HUES64 (cell line): ENCODE measurements around the gene HOTAIR.

Experiments used
- H3K27ac ChIP-seq: 2 replicates; pipeline ENCODE4 v1.7.0; 2013; ENCODE audit warnings: low read depth, low read length, inconsistent platforms
- H3K27me3 ChIP-seq: 2 replicates; pipeline ENCODE4 v1.6.1; 2013; ENCODE audit warnings: mild to moderate bottlenecking, low read length; ENCODE audit not compliant: insufficient read depth
- H3K36me3 ChIP-seq: 2 replicates; pipeline ENCODE4 v1.6.1; 2013; ENCODE audit warnings: mild to moderate bottlenecking, low read length; ENCODE audit not compliant: insufficient read depth
- H3K4me1 ChIP-seq: 2 replicates; pipeline ENCODE4 v1.6.1; 2013; ENCODE audit warnings: mild to moderate bottlenecking, low read length, moderate library complexity; ENCODE audit not compliant: insufficient read depth
- H3K4me3 ChIP-seq: 2 replicates; pipeline ENCODE4 v1.5.1; 2013; ENCODE audit warnings: mild to moderate bottlenecking, low read length, moderate library complexity
- H3K9ac ChIP-seq: 2 replicates; pipeline ENCODE4 v1.6.1; 2013; ENCODE audit warnings: mild to moderate bottlenecking, low read depth, low read length
- H3K9me3 ChIP-seq: 2 replicates; pipeline ENCODE4 v1.6.1; 2013; ENCODE audit warnings: low read depth, low read length; ENCODE audit not compliant: insufficient read depth
- WGBS: fragments of 150-250, 120-280 bp; methylation state at CpG from one replicate; pipeline ENCODE4 v1.1.7; 2013; ENCODE audit warnings: missing lambda C conversion rate; 5-methylcytosine and 5-hydroxymethylcytosine counted together

HOTAIR gene

DNA sequence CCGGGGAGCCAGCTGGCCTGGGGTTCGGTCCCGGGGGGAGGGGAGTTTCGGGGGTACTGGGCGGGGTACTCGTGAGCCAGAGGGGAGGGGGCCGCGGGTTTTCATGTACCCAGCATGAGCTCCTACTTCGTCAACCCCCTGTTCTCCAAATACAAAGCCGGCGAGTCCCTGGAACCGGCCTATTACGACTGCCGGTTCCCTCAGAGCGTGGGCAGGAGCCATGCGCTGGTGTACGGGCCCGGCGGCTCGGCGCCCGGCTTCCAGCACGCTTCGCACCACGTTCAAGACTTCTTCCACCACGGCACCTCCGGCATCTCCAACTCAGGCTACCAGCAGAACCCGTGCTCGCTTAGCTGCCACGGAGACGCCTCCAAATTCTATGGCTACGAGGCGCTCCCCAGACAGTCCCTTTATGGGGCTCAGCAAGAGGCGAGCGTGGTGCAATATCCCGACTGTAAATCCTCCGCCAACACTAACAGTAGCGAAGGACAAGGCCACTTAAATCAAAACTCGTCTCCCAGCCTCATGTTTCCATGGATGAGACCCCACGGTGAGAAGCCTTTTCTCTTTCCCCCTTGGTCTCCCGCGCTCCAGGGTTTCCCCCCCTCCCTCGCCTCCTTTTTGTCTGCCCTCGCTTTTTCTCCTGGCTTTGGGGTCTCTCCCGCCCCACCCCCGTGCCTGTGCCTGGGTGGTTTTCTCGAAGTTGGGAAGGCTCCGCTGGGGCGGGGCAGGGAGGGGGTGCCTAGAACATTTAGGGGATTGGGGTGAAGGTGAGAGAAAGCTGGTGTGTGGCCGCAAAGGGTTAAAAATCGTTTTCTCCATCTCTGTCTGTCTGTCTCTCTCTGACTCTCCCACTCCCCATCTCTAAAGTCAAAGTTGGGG is 34.7 kb upstream of the HOTAIR start:
- peaks cover 100% of the 10 kb centered on the region for H3K27me3 ChIP-seq
- H3K4me1 ChIP-seq: peaks cover 2% of the 10 kb centered on the region; the same call in 1 of the 2 replicates
- H3K27ac ChIP-seq: no peak overlapping the region
- 5% methylated on average over 48 of the region's 51 CpGs for WGBS
- no peak overlapping the region for H3K4me3 ChIP-seq
- no peaks in the 10 kb centered on the region for H3K36me3 ChIP-seq
- H3K9ac ChIP-seq: no peak overlapping the region
- H3K9me3 ChIP-seq: no peaks in the 10 kb centered on the region

DNA sequence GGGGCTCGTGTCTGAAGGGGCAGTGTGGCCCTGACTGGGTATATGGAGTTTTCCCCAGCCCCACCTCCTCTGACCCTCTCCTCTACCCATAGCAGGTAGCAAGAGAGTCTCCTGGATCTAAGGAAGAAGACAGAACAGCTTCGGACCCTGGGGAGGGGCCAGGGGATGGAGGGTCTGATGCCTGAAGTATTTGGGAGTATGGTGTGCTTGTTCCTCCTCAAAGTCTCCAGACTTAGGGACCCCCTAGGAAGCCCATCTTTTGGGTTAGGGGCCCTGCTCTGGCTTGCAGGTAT is 33.5 kb upstream of the HOTAIR start:
- H3K27me3 ChIP-seq: peaks cover 100% of the 10 kb centered on the region
- 23% methylated on average over 2 of the region's 2 CpGs for WGBS
- no peak overlapping the region for H3K4me3 ChIP-seq
- H3K36me3 ChIP-seq: no peaks in the 10 kb centered on the region
- H3K27ac ChIP-seq: no peak overlapping the region
- no peaks in the 10 kb centered on the region for H3K9me3 ChIP-seq
- H3K4me1 ChIP-seq: peaks cover 2% of the 10 kb centered on the region; the same call in 1 of the 2 replicates
- H3K9ac ChIP-seq: no peak overlapping the region

DNA sequence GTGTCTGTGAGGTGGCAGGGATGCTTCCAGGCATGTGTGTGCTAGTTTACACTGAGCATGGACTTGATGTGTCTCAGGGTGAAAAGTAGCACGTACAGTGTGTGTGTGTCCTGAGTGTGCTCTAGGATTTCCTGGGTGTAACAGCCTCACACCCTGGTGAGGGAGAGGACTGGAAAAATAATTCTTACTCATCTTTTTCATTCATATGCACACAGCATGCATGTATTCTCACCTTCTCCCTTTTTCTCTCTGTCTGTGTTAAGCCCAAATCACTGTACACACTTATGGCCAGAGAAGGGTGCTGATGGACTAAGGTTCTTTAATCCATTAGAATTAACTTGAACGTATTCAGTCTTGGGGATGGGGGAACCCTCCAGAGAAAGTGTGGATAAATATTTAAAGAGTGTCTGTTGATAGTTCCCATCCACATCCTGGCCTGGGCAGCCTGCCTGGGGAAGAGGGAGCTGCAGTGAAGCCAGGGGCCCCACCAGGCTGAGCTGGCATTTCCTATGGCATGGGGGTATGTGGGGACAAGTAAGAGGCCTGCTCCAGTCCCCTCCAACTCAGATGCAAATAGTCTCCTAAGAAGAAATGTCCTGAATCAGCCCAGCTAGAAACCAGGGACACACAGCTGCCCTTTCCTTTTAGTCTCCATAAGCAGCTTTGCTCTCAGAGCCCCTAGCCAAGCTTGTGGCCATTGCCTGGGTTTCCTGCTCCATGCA is 32.9 kb upstream of the HOTAIR start:
- Histone ChIP-seq H3K36me3 (no peaks in the 10 kb centered on the region), H3K4me3 (no peak overlapping the region), H3K9ac (no peak overlapping the region), H3K27ac (no peak overlapping the region), H3K4me1 (peaks cover 2% of the 10 kb centered on the region; the same call in 1 of the 2 replicates), H3K9me3 (no peaks in the 10 kb centered on the region), H3K27me3 (peaks cover 100% of the 10 kb centered on the region)
- 22% methylated on average over 2 of the region's 2 CpGs for WGBS

DNA sequence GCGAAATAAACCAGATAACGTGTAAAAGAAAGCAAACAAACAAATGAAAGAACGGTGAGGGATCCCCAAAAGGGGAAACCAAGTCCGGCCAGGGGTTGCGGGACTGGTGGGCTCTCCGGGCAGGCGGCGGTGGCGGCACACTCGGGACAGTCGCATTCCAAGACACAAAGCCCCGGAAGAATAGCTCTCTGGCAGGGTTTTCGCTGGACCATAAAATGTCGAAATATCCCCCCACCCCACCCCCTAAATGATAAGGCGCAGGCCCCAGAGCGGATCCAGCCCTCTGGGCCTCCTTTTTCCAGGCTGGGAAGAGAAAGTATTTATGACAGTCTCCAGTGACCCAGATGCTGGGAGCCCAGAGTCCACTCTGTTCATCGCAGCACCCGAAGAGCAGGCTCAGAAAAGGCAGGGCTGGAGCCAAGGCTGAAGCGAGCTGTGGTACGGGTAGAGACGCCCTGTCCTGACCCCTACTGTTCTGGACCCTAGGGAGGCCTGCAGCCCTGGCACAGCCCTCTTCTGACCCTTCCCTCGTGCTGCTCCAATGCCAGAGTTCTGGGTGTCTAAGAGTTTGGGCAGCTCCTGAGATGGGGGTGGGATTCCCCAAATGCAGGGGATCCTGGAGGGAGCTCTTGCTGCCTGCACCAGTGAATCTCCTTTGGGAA is 31.9 kb upstream of the HOTAIR start:
- peaks cover 100% of the 10 kb centered on the region for H3K27me3 ChIP-seq
- H3K4me3 ChIP-seq: no peak overlapping the region
- WGBS: 24% methylated on average over 22 of the region's 22 CpGs
- H3K36me3 ChIP-seq: no peaks in the 10 kb centered on the region
- no peak overlapping the region for H3K9ac ChIP-seq
- no peak overlapping the region for H3K27ac ChIP-seq
- no peaks in the 10 kb centered on the region for H3K9me3 ChIP-seq
- peaks cover 2% of the 10 kb centered on the region; the same call in 1 of the 2 replicates for H3K4me1 ChIP-seq

DNA sequence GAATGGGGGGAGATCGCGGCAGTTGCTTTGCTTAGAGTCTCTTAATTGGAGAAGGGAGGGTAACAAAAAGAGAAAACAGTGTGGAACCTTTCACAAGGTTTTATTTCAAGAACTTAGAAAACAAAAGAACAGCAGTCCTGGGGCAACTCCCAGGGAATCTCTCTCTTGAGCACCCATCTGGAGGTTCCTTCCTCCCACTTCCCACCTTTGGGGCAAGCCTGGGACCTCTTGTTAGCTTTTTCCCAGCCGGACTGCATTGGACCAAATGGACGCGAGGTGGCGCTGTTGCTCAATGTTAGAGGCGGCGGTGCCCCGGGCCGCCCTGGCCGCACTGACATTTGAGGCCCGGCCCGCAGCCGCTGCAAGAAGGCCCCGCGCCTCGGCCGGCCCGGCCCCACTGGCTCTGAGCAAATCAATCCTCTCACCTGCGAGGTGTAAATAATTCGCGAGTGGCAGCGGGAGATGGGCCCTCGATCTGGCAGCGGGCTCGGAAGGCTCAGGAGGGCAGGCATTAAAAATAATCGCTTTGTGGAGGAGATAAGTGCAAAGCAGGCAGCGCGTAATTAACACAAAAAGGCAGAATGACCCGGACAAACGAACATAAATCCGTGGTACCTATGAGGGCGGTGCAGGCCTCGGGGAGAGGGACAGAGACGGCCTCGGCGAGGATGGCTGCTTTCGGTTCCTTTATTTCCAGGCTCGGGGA is 31.3 kb upstream of the HOTAIR start:
- no peak overlapping the region for H3K4me3 ChIP-seq
- H3K36me3 ChIP-seq: no peaks in the 10 kb centered on the region
- H3K9ac ChIP-seq: no peak overlapping the region
- WGBS: 9% methylated on average over 39 of the region's 39 CpGs
- H3K27me3 ChIP-seq: peaks cover 100% of the 10 kb centered on the region
- H3K27ac ChIP-seq: no peak overlapping the region
- H3K9me3 ChIP-seq: no peaks in the 10 kb centered on the region
- H3K4me1 ChIP-seq: peaks cover 2% of the 10 kb centered on the region; the same call in 1 of the 2 replicates

DNA sequence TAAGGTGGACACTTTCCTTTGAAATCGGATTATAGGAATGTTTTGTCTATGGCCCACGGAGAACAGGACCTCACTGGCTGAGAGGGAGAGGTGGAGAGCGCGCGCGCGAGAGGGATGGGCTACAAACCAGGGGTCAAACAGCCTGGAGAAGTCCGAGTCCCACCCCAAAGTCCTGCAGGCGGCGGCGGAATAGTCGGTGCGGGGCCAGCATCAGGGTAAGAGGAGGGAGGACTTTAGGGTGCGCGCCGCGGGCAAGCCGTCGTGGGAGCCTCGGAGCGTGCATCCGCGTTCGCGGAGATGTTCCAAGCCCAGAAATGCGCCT is 30.7 kb upstream of the HOTAIR start:
- H3K9me3 ChIP-seq: no peaks in the 10 kb centered on the region
- no peak overlapping the region for H3K27ac ChIP-seq
- 0 out of 2 replicates have a peak, but pooled peaks cover 2% of the 10 kb centered on the region for H3K4me1 ChIP-seq
- no peaks in the 10 kb centered on the region for H3K36me3 ChIP-seq
- no peak overlapping the region for H3K4me3 ChIP-seq
- peaks cover 100% of the 10 kb centered on the region for H3K27me3 ChIP-seq
- H3K9ac ChIP-seq: no peak overlapping the region
- 7% methylated on average over 26 of the region's 26 CpGs for WGBS

DNA sequence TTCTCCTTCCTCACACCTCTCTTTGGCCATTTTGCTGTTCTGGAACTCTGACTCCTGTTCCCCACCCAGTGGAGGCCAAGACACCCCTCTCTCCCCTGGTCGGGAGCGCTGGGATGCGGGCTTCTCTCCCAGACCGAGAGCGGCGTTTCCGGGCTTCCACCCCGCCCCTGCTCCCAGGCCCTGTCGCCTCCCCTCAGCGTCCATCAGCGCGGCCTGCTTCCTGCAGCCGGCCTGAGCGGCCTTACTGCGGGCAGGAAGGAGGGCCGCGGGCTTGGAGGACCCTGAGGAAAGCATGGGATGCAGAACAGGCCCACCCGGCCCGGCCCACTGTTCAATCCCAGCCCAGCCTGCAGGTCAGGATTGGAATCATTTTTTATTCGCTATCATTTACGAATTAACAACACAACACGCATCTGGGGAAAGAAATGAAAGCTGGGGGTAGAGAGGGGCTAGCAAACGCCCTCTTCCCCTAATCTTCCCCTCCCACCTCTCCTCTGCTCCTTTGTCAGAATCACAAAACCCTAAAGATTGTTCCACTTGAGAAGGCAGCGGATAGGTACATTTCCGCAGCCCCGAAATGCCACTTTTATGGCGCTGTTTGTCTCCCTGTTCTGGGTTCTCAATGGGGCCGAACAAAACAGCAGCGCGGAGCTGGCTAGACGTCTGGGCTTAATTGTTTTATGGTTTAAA is 30.2 kb upstream of the HOTAIR start:
- 15% methylated on average over 28 of the region's 31 CpGs for WGBS
- H3K27me3 ChIP-seq: peaks cover 100% of the 10 kb centered on the region
- no peak overlapping the region for H3K9ac ChIP-seq
- H3K4me3 ChIP-seq: no peak overlapping the region
- H3K4me1 ChIP-seq: peaks cover 5% of the 10 kb centered on the region; the same call in 1 of the 2 replicates
- H3K27ac ChIP-seq: no peak overlapping the region
- H3K36me3 ChIP-seq: no peaks in the 10 kb centered on the region
- H3K9me3 ChIP-seq: no peaks in the 10 kb centered on the region

DNA sequence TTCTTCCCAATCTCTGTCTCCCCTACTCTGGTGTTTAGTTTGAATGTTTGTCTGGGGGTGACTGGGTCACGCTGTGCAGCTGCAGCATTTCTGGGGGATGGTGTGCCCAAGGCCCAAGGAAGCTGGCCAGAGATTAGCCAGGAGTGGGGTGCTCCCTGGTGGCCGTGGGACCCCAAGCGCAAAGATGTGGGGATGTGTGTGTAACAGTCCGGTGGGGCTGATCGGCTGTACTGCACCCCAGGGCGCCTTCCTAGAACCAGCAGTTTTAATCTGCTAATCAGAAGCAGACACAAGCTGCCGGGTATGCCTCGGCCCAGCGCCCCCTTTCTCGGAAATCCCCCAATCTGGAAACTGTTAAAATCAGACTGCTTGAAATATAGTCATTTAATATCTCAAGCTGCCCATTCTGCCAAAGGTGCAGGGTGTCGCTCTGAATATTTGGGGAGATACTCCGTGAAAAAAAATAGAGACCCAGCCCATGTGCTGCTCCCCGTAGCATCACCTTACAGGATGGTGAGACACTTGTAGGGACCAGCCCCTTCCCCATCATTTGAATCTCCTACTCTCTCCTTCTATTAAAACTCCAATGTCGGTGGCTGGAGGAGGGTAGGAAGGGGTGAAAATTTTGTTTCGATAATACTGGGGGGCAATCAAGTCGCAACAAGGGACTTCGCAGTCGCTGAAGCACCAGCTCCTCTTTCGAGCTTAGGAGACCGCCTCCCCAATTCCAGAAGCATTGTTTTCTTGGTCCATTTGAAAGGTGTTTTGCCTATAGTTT is 29.5 kb upstream of the HOTAIR start:
- no peak overlapping the region for H3K4me3 ChIP-seq
- H3K9me3 ChIP-seq: no peaks in the 10 kb centered on the region
- no peaks in the 10 kb centered on the region for H3K36me3 ChIP-seq
- H3K27me3 ChIP-seq: peaks cover 100% of the 10 kb centered on the region
- H3K27ac ChIP-seq: no peak overlapping the region
- WGBS: 45% methylated on average over 20 of the region's 20 CpGs
- no peak overlapping the region for H3K9ac ChIP-seq
- peaks cover 6% of the 10 kb centered on the region; the same call in 1 of the 2 replicates for H3K4me1 ChIP-seq

DNA sequence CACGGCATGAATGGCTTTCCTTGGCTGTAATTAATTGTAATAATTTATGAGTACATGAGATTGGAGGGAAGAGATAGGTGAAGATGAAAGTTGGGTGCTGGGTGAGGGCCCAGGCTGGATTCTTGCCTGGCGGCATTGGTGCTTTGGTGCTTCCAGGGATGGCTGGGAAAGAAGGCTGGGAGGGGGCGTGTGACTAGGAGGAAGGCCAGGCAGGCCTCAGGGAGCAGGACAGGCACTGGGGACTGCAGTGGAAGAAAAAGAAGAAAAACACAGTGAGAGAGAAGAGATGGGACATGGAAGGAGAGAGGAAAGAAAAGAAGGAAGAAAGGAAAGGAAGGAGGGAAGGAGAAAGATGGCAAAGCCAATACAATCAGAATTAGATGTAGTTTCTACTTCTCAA is 28.9 kb upstream of the HOTAIR start:
- Histone ChIP-seq H3K9ac (no peak overlapping the region), H3K9me3 (no peaks in the 10 kb centered on the region), H3K27ac (no peak overlapping the region), H3K27me3 (peaks cover 100% of the 10 kb centered on the region), H3K4me1 (peaks cover 5% of the 10 kb centered on the region; the same call in 1 of the 2 replicates), H3K4me3 (no peak overlapping the region), H3K36me3 (no peaks in the 10 kb centered on the region)
- 30% methylated on average over 3 of the region's 3 CpGs for WGBS

DNA sequence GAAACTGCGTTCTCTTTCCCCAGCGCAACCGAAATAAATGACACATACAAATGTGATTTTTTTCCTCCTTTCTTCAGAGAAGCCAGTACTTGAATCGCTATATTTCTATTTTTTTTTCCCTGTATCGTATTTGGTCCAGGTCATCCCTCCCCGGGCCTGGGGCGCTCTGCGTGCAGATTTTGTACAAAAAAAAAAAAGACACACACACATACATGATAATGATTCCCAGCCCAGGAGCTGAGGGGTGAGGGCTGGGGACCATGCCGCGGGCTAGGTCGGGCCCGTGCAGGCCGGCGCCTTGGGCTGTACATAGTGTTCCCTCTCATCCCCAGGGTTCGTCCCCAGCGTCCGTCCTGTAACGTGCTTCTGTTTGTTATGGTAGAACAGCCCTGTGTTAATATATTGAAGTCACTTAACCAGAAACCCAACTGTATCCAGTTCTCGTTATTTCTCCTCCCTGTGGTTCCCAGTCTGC is 28.2 kb upstream of the HOTAIR start:
- peaks cover 100% of the 10 kb centered on the region for H3K27me3 ChIP-seq
- H3K4me3 ChIP-seq: no peak overlapping the region
- peaks cover 5% of the 10 kb centered on the region; the same call in 1 of the 2 replicates for H3K4me1 ChIP-seq
- no peak overlapping the region for H3K27ac ChIP-seq
- H3K9me3 ChIP-seq: no peaks in the 10 kb centered on the region
- no peak overlapping the region for H3K9ac ChIP-seq
- WGBS: 31% methylated on average over 16 of the region's 19 CpGs
- H3K36me3 ChIP-seq: no peaks in the 10 kb centered on the region
